Measurements from ENCODE around the gene PDCD4.
"Not testable (repeated sequence)": the region's sequence is repeated elsewhere in the genome, so short reads cannot be mapped to it uniquely, and the experiment has no call there.

Gene PDCD4

DNA sequence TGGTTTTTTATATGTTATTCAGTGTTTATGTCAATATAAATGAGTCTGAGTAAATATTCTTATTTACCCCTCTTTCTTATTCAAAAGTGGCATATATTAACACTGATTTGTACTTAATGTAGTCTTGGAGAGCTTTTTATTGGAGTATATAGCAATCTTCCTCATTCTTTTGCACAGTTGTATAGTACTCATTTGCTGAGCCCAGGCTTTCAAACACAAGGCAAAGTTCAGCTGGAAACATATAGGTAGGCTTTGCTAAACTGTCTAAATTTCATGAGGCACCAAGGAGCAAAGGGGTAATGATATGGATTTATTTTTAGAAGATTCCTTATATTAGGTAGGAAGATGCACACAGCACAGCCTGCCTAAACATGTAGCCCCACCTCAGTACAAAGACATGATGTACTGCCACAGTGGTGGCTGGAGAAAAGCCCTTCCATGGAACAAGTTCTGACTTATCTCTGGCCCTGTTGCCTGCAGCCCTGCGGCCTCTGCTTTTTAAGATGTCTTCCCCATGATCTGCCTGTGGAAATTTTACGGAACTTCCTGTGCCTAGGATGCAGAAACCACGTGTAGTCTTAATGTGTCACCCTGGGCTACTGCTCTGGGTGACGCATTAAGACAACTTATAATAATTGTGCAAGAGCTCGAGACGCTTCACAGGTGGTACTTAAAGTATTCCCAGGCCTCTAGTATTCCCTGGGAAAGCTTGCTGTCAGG, 9.6 kb upstream of the PDCD4 start:
- no peak for DNase-seq

DNA sequence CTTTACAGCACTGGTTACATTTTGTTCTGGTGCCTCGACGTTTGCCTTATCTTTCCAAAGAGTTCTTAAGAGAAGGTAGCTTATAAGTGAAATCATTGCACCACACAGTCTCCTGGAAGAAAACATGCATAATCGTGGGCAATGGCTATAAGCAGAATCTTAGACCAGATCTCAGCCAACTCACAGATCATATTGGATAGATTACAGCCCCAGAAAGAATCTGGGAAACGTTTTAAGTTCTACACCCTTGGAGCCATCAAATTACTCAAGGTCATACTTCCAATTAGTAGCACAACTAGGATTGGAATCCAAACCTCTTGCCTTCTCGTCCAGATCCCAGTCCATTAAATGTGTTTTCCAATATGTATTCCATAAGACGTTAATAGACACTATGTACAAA, 8.8 kb upstream of the PDCD4 start:
- no peak for DNase-seq

DNA sequence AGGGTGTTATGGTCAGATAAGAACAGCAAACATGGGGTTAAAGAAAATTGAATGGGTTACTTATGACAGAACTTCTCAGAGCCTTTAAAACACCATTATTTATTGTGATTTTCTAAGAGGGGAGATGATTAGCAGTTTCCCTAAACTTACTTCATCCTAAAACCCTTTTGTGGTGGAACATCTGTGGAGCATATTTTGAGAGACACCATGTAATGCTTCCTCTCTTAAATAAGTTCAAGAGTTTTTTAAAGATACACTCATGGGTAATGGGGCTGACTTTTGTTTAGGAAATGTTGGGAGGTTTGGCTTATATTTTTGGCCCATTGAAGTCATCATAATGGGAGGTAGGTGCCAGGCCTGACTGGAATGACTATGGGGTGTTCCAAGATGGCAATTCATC, 8.4 kb upstream of the PDCD4 start:
- DNase-seq, result no peak

DNA sequence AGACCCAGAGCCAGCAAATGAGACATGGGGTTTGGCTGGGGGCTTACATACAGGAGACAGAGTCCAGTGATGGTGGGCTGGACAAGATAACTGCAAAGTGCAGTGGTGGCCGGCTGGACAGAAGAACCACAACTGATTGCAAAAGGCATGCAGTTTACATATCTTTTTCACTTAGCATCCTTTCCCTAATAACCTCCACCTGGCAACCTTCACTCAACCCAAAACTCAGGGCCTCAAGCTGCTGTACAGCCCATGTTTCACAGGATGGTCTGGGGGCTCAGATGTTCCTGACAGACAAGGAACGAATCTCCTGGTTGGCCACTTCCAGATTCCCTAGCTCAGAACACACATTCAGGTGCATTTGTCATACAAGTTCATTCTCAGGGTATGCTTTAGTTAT, 7.8 kb upstream of the PDCD4 start:
- DNase-seq, result no peak

DNA sequence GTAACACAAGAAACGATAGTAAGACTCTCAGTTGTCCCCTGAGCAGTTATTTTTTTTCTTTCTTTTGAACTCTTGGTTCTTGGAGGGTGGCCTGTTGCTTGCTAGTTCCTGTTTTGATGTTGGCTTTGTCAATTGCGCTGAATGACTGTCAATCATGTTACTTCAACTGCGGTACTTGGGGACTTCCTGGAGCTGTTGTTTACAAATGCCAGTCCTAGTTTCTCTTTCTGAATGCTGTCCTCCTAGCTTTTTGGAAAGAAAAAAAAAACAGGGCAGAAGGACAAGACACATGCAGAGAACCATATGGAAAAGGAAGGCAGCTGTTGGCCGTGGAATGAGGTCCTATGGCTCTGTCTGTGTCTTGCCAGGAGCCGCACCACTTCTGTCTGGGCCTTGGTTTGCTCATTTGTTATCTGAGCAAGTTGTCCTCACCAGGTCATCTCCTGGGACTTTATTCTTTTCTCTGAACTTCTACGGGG, 7.0 kb upstream of the PDCD4 start:
- peak in 5 of 6 experiments; percentile 45 to 91 (median 87) for DNase-seq

DNA sequence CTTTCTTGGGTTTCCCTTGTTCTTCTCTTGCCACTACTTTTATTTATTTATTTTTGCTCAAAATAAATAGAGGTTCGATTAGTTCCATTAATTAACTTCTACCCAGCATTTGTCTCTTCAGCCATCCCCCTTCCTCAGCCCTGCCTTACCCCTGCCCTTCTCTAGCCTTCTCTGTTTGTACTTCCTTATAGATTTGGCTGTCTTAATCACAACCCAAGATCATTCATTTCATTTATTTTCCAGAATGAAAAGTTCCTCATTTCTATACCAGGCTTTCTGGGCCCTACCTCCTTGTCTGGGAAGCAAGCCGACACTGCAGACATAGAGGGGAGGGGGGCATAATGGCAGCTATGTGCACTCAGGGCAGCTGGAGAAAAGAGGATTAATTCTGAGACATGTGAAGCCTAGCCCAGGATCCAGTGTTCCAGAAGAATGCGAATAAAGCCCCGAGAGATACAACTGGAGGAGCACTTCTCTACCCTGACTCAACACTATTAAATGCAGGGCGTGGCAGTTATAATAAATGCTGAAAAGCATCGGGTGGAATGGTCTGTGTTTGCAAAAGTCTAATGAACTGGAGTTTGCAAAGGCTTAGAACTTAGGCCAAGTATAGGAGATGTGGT, 6.4 kb upstream of the PDCD4 start:
- DNase-seq, result no peak

DNA sequence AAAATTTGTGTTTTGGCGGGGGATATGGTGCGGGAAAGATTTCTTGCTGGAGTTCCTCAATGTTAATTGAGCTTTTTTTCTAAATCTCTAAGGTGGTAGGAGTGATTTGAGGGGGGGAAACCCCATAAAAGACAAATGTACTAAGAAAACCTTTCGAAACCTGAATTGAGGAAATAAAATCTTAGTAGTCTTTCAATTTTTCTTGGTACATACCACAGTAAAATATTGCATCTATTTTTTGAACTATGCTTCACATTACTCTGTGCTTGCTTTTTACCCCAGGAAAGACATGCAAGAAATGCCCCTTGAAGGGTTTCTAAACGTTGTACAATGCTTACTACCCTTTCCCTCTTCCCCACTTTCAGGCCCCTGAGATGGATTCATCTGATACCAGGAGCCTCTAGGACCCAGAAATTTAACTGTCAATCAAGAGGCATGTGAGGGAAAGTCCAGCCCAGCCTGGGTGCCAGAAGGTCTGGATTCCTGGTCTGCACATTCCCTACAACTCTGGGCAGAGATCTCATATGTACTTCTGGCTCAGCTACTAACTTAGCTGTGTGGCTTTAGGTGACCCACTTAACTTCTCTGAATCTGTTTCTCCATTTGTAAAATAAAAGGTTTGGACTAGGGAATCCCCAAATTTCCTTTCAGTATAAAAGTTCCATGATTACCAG, 5.8 kb upstream of the PDCD4 start:
- peak in 2 of 6 experiments; percentile 17 to 31 for DNase-seq

GRCh38 chr10:110867011-110867806, 4.5 kb upstream of the PDCD4 start:
- not testable (repeated sequence) for DNase-seq

DNA sequence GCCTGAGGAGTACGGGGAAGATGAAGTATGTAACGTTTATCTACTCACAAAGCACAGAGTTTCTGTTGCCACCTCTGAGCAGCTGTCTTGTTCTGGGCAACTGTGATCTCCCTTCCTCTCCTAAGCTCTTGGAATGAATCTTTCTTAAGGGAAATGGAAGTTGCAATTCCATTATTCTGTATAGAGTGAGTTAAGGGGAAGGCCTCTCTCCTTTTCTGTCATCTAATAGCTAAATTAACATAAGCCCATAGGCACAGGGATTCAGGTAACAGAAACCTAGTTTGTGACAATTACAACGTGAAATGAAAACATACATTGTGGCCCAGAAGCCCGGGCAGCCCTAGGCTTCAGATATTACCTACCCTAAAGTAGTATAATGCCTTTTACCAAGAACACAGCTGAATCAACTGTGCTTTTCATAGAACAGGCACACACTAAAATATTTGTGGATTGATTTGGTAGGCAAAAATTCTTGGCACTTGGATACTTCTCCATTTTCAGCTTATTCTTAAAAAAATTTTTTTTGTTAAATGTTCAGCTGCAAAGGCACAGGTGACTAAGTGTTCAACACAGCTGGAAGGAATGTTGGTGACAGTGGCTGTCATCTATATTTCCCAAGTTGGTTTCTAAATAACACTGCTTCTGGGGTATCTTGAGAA, 3.8 kb upstream of the PDCD4 start:
- DNase-seq, result peak in 1 of 6 experiments; percentile 28

DNA sequence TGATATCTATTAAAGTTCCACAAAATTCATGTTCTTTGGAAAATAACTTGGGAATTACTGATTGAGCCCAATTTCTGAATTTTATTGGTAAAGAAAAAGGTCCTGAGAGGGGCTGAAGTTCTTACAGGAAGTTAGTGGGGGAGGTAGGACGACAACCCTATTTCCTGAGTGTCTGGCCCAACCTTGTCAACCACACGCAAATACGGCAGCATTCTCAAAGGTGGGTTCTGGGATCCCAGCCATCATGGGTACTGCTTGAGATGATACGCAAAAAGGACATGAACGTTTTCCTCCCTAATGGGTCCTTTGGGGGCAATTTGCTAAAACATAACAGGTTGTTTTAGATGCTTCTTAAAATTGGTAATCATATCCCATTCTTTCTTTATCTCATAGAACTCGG, 2.7 kb upstream of the PDCD4 start:
- peak in 5 of 6 experiments; percentile 45 to 78 (median 69) for DNase-seq

DNA sequence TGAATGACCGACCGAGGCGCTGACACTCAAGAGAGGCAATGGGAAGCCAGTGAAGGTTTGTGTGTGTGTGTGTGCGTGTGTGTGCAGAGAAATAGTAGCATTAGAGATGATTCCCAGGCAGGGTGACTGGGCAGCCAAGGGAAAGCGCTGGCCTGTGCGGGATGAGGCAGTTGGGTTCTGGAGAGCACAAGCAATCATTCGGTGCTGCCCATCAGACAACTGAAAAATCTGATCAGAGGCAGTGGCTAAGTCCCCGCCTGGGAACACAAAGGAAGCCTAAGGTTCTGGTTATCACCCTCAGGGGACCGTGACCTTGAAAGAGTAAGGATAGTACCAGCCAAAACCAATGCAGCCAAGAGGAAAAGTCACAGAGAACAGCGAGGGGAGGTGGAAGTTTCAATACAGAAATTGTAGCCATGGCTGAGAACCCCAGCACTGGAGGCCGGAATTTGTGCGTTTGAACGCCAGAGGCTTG, 868 bp upstream of the PDCD4 start:
- DNase-seq, result peak in 2 of 6 experiments; percentile 24 to 55

DNA sequence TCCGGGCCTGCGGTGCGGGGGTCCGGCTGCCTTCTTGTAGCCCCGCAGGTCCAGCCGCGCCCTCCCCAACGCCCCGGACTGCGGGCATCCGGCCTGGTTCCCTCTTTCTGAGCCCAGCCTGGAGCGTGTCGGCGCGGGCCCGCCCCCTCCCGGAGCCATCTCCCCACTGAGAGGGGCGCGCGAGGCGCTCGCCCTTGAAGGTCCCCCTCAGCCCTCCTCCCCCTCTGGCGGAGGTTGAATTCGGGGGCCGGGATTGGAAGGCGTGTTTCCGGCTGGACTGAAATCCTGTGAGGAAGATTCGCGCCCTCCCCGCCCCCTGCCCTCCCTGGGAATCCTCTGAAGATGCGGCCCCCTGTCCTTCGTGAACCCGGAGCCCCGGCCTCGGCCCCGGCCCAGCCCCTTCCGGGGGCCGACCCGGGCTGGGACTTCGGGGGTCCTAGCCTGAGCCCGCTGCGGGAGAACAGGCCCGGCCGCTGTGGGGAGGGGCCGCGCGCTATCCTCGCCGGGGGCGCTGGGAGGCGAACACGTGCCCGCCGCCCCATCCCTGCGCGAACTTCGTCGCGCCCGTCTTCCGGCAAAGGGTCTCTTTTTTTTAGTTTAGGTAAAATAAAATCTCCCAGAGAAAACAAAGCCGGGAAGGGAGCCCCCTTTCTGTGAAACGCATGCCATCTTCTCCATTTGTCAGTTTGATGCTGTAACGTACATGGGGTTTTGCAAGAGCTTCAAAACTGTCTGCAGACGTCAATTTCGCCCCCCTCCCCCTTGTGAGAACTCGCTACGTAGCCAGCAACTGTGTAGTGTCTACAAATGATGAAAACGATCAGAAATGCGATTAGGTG, 636 bp downstream of the PDCD4 start:
- DNase-seq, result peak; percentile 81 to 95 (median 91)

DNA sequence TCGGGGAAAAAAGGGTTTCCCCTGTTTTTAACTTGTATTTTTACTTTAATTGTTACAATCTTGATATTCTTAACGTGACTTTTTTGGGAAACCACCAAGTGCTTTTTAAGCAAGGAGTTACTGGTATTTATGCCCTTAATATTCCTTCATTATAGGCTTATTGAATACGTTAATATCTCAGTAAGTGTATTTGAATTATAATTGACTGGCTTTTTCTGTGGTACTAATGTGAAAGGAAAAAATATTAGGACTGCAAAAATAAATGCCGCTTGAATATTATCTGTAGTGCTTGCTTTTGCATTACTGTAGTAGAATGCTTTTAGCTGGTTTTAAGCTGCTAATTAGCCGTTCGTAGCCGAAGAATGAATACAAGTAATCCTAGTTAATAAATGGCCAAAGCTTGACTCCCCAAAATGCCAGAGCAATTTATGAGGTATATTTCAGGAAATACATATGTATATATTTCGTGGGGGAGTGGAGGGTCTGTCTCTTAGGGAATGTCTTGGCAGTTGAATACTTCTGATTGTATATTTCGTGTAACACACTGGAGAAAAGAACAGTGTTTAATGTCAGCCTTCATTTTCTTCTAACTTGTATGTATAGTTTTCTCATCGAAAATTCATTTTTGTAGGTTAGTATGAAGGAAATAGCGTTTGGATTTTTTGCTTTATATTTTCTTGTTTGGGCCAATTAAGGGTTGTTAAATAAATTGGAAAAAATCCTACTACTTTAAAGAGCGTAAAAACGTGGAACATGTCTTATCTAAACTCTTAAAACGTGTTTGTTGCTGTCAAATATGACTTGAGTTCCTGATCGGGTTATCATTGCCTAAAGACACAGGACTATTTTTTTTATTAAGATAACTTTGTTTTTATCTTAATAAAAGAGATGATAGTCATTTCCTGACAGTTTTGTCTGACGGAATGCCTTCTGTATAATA, 1.5 kb downstream of the PDCD4 start:
- DNase-seq, result no peak

- DNase-seq, result peak in 1 of 6 experiments; percentile 27
These were observed 2.2 kb downstream of the PDCD4 start for GRCh38 chr10:110873951-110874350.

DNA sequence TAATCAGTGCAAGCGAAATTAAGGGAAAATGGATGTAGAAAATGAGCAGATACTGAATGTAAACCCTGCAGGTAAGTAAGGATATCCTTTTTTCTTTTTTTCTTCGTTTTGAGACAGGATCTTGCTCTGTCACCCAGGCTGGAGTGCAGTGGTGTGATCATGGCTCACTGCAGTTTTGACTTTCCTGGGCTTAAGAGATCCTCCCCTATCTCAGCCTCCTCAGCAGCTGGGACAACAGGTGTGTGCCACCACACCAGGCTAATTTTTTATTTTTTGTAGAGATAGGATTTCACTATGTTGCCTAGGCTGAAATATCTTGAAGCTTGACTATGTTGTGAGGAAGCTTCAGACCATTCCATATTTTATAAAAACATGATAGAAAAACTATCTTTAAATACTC, 4.3 kb downstream of the PDCD4 start:
- no peak for DNase-seq

- no peak for DNase-seq
These were observed 5.1 kb downstream of the PDCD4 start for GRCh38 chr10:110876788-110877187.

- no peak for DNase-seq
These were observed 8.3 kb downstream of the PDCD4 start for GRCh38 chr10:110880012-110880411.

- no peak for DNase-seq
These were observed 9.5 kb downstream of the PDCD4 start for GRCh38 chr10:110881247-110881646.

- DNase-seq, result no peak
These were observed 10.2 kb downstream of the PDCD4 start for GRCh38 chr10:110881905-110882304.

GRCh38 chr10:110883924-110884323, 12.2 kb downstream of the PDCD4 start:
- peak in 1 of 6 experiments; percentile 13 for DNase-seq

All from stimulated activated naive CD4-positive, alpha-beta T cell (primary cell).